Vagina (tissue), 2 donors: ENCODE data around the gene QRICH1.

ENCODE experiments used
- POLR2A ChIP-seq, 2 donors: fragments of 450-650 bp; IDR thresholded peaks; one replicate each; pipeline ENCODE4 v1.6.1; 2017; ENCODE audit warnings: antibody characterized with exemption in 2 of 2, mild to moderate bottlenecking in 2 of 2, moderate library complexity in 2 of 2
- POLR2AphosphoS5 ChIP-seq, 2 donors: sonication (generic); formaldehyde crosslinking; IDR thresholded peaks; one replicate each; pipeline ENCODE4 v1.9.0; 2017; ENCODE audit warnings: antibody characterized with exemption in 2 of 2, mild to moderate bottlenecking in 2 of 2, low read depth in 1 of 2; ENCODE audit not compliant: insufficient read depth in 1 of 2
- TF ChIP-seq, protein P1 (sequence below), 3 experiments: fragments of 450-650 bp in 2 of 3; fragments of 200-600 bp in 1 of 3; sonication (generic) in 1 of 3; IDR thresholded peaks; one replicate each; pipeline ENCODE4 v1.5.1; 2017 to 2019; ENCODE audit warnings: antibody characterized with exemption in 3 of 3, mild to moderate bottlenecking in 2 of 3, moderate library complexity in 2 of 3

DNA sequence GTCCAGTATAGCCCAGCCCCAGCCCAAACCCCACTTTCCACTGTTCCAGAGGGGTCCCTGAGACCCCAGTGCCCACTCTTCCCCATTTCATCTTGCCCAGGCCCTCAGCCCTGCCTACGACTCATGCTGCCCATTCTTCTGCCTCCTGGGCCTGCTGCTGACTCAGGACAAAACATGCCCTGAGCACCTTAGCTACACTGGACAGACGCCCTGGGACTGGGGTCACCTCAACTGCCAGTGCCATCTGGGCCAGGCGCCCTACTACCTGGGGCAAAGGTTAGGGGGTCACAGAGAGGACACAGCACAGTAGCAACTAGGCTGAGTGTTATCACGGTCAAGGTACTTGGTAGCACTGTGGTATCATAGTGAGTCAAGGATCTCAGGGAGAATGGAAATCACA lies 41.6 kb upstream of the QRICH1 start:
- TF ChIP-seq, protein P1, sequence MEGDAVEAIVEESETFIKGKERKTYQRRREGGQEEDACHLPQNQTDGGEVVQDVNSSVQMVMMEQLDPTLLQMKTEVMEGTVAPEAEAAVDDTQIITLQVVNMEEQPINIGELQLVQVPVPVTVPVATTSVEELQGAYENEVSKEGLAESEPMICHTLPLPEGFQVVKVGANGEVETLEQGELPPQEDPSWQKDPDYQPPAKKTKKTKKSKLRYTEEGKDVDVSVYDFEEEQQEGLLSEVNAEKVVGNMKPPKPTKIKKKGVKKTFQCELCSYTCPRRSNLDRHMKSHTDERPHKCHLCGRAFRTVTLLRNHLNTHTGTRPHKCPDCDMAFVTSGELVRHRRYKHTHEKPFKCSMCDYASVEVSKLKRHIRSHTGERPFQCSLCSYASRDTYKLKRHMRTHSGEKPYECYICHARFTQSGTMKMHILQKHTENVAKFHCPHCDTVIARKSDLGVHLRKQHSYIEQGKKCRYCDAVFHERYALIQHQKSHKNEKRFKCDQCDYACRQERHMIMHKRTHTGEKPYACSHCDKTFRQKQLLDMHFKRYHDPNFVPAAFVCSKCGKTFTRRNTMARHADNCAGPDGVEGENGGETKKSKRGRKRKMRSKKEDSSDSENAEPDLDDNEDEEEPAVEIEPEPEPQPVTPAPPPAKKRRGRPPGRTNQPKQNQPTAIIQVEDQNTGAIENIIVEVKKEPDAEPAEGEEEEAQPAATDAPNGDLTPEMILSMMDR (IDR thresholded peaks at IDR 0.05): no peak
- TF ChIP-seq POLR2AphosphoS5 (IDR thresholded peaks at IDR 0.05; ENCODE audit: insufficient read depth in 1 of 2, low read depth in 1 of 2): no peak
- no peak for TF ChIP-seq POLR2A (IDR thresholded peaks at IDR 0.05)
